Sciatic nerve (tissue), 2 donors: Measurements from ENCODE around the gene CABP4. TPM values are rescaled to one million over a fixed set of nuclear protein-coding genes. Genes with fewer than 3 reads are reported as not detected.
"Not testable (repeated sequence)": the region's sequence is repeated elsewhere in the genome, so short reads cannot be mapped to it uniquely, and the experiment has no call there.

ENCODE experiments used
- ATAC-seq: fragments of 200-7000 bp; cut with Tn5 transposase; one replicate; pipeline ENCODE4 v1.9.1; 2020; ENCODE audit warnings: mild to moderate bottlenecking, moderate library complexity
- DNase-seq: peaks from one replicate; pipeline ENCODE4 v3.0.0-alpha.2; 2020; ENCODE audit warnings: low spot score
- intact Hi-C: fragments of 100-400 bp; cut with DNase I; formaldehyde crosslinking; loops from one replicate; pipeline ENCODE4 v1.14.2; 2022
- total RNA-seq: library from RNA; stranded (reverse); fragmentation: NEBNext Ultra II Directional; extraction: Animal tissue kit (Norgen Biotek cat#: 25700); gene quantifications from one replicate; pipeline ENCODE4 v1.2.1, GENCODE V29; 2021
- donor health status: DM: no; HTN: no; CAD: no.
- donor health status: DM: no; HTN: no; CAD: no.

CABP4 gene
- total RNA-seq, 1 donor from 2014 or later: 2.5 TPM

DNA sequence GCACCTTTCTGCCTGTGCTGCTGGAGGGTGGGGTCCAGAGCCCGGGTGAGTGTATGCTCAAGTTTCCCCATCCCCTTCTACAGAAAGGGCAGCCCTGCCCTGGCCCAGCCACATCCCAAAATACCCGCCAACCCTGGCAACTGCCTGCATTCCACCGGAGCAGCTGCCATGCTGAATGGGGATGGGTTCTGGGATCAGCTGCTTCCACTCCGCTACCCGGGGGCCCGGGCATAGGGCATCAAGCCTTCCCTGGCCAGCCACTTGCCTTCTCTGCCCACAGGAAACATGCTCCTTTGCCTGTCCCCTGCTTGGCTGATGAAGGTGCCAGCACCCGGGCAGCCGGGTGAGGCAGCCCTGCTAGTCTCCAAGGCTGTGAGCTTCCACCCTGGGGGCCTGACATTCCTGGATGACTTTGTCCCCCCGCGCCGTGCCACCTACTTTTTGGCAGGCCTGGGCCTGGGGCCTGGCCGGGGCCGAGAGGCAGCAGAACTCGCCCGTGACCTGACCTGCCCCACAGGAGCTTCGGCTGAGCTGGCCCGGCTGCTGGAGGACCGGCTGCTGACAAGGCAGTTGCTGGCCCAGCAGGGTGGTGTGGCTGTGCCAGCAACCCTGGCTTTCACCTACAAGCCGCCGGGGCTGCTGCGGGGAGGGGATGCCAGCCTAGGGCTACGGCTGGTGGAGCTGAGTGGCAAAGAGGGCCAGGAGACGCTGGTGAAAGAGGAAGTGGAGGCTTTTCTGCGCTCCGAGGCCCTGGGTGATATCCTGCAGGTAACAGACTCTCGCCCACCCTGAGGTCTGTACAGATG lies 36.5 kb upstream of the CABP4 start:
- ATAC-seq: no peak

DNA sequence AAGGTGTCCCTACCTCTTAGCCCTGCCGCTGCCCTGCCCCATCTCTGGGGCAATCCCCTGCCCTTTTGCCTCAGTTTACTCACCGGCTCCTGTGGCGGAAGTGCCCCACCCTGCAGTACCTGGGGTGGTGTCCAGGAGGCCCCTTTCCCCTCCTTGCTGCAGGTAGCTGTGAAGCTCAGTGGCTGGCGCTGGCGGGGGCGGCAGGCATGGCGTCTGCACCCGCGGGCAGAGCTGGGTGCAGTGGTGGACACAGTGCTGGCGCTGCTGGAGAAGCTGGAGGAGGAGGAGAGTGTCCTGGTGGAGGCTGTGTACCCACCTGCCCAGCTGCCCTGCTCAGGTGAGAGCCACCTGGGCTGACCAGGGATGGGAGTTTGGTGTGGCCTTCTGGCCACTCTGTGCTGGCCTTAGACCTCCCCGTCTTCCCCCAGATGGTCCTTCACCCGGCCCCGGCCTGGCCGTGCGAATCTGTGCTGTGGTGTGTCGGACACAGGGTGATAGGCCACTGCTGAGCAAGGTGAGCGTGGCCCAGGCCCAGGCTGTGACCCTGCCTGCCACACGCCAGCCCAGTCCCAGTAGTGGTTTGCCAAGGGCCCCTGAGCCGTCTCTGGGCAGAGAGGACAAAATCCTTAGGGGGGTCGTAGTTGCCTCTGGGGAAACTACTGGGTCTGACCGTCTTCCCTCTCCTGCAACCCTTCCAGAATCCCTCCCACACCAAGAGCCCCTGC lies 35.7 kb upstream of the CABP4 start:
- ATAC-seq (no peak), DNase-seq (no peak)
- intact Hi-C loops: no loop called here

More for the DNA sequence above, 36.5 kb upstream of the CABP4 start:
- intact Hi-C loops: no loop called here
- DNase-seq: no peak

DNA sequence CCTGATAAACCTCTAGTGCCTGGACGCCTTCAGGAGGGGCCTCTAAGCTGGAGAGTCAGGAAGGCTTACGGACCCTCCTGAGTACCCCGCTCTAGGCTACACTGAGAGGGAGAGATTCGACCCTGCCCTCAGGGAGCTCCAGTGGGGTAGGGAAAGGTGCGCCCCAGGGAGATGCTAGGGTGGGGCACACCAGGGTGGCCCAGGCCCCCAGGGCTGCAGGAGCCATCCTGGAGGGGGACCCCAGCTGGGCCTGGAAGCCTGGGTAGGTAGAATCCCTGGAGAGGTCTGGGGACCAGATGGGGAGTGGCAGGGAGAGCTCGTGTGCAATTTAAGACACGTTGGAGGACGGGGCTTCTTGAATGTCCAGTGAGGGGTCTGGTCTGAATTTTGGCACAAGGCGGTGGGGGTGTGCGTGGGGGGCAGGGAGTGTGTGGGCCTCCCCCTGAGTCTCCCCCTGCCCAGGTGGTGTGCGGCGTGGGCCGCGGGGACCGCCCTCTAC lies 35.0 kb upstream of the CABP4 start:
- no peak for DNase-seq
- intact Hi-C loops: no loop called here
- no peak for ATAC-seq

DNA sequence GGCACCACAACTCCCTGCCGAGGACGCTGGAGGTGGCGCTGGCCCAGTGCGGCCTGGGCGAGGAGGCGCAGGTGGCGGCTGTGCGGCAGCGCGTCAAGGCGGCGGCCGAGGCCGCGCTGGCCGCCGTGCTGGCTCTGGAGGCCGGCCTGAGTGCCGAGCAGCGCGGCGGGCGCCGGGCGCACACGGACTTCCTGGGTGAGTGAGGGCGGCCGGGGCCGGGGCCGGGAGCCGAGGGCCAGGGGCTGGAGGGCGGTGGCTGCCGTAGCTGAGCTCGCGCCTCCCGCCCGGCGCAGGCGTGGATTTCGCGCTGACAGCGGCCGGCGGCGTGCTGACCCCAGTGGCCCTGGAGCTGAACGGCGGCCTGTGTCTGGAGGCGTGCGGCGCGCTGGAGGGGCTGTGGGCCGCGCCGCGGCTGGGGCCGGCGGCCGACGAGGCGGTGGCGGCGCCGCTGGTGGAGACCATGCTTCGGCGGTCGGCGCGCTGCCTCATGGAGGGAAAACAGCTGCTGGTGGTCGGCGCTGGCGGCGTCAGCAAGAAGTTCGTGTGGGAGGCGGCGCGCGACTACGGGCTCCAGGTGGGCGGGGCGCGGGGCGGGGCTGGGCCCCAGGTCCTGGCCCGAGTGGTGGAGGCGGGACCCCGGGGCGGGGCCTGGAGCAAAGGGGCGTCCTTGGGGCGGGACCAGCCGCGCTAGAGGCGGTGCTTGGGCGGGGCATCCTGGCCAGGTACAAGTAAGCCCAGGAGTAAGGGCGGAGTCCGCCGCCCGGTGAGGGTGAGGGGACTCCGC lies 34.3 kb upstream of the CABP4 start:
- DNase-seq: peak; percentile 98
- intact Hi-C loops: no loop called here
- ATAC-seq: peak; percentile 93

DNA sequence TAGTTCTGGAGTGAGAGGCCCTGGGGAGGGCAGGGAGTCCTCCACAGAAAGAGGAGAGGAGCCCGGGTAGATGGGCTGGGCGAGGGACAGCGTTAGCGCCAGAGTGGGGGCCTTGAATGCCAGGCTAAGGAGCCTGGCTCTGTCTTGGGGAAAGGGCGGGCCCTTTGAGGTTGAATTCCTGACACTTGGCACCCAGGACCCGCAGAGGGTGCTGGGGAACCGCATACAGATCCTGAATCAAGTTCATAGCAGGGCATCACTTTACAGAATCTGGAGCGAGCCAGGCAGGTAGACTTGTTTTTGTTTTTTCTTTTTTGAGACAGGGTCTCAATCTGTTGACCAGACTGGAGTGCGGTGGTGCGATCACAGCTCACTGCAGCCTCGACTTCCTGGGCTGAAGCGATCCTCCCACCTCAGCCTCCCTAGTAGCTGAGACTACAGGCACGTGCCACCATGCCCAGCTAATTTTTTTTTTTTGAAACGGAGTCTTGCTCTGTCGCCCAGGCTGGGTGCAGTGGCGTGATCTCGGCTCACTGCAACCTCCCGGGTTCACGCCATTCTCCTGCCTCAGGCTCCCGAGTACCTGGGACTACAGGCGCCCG lies 33.6 kb upstream of the CABP4 start:
- DNase-seq (no peak), ATAC-seq (no peak)
- intact Hi-C loops: no loop called here

DNA sequence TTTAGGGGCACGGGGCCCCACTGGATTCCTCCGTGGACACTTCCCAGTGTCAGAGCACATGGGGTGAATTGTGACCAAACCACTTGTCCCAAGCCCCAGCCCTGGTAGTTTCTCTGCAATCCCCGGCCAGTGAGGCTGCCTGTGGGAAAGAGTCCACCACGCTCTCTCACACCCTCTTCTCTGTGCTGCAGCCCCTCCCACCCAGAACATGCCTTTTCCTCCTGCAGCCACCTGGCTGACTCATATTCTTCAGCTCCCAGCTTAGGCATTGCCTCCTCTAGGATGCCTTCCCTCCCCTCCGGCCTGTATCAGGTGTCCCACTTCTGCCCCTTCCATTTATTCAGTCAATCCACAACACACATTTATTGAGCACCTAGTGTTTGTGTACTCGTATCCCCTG lies 32.3 kb upstream of the CABP4 start:
- intact Hi-C loops: no loop called here
- DNase-seq (no peak), ATAC-seq (no peak)

DNA sequence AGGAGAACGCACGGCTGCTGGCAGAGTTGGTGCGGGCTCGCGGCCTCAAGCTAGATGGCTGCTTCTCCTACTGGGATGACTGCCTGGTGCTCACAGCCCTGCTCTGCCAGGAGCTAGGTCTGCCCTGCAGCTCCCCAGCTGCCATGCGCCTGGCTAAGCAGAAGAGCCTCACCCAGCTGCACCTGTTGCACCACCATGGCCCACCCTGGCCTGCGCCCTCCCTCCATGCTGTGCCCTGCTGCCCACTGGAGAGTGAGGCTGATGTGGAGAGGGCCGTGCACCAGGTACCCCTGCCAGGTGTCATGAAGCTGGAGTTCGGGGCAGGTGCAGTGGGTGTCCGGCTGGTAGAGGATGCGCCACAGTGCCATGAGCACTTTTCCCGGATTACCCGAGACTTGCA lies 31.7 kb upstream of the CABP4 start:
- DNase-seq (no peak), ATAC-seq (no peak)
- intact Hi-C loops: no loop called here

DNA sequence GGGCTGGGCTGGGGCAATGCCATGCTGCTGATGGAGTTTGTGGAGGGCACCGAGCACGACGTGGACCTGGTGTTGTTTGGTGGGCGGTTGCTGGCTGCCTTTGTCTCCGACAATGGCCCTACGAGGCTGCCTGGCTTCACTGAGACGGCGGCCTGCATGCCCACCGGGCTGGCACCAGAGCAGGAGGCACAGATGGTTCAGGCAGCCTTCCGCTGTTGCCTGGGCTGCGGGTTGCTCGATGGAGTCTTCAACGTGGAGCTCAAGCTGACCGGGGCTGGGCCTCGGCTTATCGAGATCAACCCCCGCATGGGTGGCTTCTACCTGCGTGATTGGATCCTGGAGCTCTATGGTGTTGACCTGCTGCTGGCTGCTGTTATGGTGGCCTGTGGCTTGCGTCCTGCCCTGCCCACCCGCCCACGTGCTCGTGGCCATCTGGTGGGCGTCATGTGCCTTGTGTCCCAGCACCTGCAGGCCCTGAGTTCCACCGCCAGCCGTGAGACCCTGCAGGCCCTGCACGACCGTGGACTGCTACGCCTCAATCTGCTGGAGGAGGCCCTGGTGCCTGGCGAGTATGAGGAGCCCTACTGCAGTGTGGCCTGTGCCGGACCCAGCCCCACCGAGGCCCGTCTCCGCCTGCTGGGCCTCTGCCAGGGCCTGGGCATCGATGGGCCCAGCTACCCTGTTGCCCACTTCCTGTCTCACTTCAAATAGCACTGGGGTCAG lies 31.1 kb upstream of the CABP4 start:
- DNase-seq (no peak), ATAC-seq (no peak)
- intact Hi-C loops: no loop called here

DNA sequence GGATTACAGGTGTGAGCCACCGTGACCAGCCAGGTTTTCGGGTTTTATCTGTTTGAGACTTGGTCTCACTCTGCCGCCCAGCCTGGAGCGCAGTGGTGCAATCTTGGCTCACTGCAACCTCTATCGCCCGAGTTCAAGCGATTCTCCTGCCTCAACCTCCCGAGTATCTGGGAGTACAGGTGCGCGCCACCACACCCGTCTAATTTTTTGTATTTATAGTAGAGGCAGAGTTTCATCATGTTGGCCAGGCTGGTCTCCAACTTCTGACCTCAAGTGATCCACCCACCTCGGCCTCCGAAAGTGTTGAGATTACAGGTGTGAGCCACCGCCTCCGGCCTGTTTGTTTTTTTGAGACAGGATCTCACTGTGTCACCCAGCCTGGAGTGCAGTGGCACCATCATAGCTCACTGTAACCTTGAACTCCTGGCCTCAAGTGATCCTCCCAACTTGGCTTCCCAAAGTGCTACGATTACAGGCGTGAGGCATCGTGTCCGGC lies 27.7 kb upstream of the CABP4 start:
- intact Hi-C loops, DNase-seq: not testable (repeated sequence)

DNA sequence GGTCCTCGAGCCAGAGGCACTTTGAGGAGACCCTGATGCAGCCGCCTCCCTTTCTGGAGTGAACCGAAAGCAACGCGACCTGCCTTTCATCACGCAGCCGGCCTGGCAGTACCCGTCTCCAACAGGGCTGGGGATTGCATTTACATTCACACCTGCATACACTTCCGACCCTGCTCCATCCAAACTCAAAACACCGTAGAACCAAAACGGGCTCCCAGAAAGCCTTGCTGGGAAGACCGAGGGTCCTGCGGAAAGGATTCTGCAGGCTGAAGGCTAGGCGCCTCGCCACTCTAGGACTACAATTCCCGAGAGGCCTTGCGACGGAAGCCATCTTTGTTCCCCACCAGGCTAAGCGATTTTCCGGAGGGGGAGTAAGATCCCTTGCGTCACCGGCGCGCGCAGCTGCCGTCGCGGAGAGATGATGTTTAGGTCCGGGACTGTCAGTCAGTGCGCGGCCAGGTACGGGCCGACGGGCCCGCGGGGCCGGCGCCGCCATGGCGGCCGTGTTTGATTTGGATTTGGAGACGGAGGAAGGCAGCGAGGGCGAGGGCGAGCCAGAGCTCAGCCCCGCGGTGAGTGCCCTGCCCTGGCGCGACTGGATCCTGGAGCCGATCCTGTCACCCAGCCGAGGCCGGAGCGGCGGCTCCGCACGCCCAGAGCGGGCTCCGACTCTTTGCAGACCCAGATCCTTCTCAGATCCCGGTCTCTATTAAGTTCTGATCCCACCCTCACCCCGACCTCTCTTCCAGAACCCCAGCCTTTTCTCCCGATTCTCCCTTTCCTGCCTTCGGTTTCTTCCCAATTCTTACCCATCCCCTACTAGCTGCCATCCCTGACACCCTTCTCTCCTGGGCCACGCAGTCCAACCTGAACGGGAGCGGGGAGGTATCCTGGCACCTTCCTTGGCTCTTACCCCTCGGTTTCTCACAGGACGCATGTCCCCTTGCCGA lies 26.8 kb upstream of the CABP4 start, which contains the start of gene RPS6KB2:
Gene RPS6KB2 (plus strand): TSS at position 443 of the 950 bp plus-strand sequence. CDS start 52 bp downstream, at position 495.
- intact Hi-C loops: no loop called here
- ATAC-seq (peak; percentile 95), DNase-seq (peak; percentile 100)

More for the DNA sequence above, 27.7 kb upstream of the CABP4 start:
- ATAC-seq: not testable (repeated sequence)

DNA sequence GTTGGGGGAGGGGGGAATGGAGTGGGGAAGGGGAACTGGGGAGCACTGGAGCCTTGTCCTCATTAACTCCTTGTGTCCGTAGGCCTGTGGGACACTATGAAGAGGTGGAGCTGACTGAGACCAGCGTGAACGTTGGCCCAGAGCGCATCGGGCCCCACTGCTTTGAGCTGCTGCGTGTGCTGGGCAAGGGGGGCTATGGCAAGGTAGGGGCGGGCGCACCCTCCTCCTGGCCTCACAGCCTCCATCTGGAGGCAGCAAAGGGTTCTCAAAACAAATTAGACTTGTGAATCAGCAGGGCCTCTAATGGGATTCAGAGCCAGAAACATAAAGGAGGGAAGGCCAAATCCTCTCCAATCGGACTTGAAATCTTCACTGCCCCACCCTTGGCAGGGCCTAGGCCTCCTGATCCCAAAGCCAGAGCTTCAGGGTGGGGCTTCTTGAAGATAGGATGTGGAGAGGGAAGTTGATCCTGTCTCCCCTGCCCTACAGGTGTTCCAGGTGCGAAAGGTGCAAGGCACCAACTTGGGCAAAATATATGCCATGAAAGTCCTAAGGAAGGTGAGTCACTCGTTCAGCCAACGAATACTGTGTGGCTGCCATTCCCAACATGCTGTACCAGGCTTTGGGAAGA lies 26.0 kb upstream of the CABP4 start:
- intact Hi-C loops: no loop called here
- DNase-seq (no peak), ATAC-seq (no peak)

DNA sequence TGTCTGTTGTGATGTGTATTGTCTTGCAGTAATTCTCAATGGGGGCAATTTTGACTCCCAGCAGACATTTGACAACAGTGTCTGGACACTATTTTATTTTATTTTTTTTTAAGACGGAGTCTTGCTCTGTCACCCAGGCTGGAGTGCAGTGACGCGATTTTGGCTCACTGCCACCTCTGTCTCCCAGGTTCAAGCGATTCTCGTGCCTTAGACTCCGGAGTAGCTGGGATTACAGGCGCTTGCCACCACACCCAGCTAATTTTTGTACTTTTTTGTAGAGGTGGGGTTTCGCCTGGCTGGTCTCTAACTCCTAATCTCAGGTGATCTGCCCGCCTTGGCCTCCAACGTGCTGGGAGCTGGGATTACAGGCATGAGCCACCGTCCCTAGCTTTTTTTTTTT lies 25.4 kb upstream of the CABP4 start:
- intact Hi-C loops: no loop called here
- ATAC-seq (no peak), DNase-seq (no peak)

DNA sequence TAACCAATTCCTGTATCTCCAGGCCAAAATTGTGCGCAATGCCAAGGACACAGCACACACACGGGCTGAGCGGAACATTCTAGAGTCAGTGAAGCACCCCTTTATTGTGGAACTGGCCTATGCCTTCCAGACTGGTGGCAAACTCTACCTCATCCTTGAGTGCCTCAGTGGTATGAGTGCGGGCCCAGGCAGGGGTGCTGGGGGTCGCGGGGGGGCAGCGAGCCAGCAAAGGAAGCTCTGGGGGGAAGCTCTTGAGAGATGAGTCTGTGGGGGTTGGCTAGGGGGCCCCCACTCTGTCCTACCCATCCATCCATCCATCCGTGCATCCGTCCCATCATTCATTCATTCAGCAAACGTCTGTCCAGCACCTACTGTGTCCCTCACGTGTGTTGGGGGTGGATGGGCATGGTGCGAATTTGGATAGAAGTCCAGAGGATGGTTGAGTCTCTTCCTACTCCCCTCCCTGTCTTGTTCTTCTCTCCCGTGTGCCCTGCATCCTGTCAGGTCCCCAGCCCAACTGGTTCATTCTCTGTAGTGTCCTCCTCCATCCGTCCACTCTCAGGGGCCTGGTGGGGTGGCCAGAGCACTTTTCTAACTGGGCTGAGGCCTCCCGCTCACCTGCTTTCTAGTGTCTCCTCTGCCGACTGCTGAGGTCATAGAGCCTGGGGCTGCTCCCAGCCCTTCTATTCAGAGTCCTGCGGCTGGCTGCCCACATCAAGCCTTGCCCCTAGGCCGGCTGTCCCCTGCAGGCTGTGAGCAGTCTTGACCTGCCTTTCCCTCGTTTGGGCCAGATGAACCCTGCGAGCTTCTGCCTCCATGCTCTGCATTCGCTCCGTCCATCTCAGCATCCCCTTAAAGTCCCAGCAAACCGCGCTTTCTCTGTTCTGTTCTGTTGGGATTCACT lies 23.6 kb upstream of the CABP4 start:
- DNase-seq: no peak
- intact Hi-C loops: no loop called here
- no peak for ATAC-seq

DNA sequence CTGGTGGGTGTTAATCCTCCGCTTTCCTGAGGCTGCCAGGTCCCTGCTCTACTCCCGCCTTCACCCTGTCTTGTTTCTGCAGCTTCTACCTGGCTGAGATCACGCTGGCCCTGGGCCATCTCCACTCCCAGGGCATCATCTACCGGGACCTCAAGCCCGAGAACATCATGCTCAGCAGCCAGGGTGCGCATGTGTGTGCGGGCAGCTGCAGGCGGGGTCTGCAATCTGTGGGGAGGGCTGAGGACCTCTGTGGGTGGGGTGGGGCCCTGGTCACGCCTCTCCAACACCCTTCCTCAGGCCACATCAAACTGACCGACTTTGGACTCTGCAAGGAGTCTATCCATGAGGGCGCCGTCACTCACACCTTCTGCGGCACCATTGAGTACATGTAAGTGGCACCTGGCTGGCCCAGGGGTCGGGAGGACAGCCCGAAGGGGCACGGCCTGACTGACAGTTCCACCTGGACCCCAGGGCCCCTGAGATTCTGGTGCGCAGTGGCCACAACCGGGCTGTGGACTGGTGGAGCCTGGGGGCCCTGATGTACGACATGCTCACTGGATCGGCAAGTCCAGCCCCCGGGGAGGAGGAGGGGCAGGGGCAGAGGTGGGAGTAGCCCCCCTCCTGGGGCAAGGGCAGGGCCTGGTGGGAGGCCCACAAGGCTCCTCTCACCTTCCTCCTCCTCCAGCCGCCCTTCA lies 22.4 kb upstream of the CABP4 start:
- ATAC-seq (no peak), DNase-seq (no peak)
- intact Hi-C loops: no loop called here
